Measurements from ENCODE around the gene ZNF474.

- TF ChIP-seq CTCF (IDR thresholded peaks at IDR 0.05) (no peak), POLR2AphosphoS5 (IDR thresholded peaks at IDR 0.05) (no peak), POLR2A (IDR thresholded peaks at IDR 0.05) (no peak)
These were observed 52.5 kb downstream of the ZNF474 start for GRCh38 chr5:122181863-122182262.
